Activated naive CD4-positive, alpha-beta T cell treated with anti-CD3 and anti-CD28 coated beads, Interleukin-2, amount 10 ng/mL, durations not matched to agents 7 days and 5 days (primary cell): ENCODE measurements around the gene ANKLE1.

Source experiments
- CTCF ChIA-PET: fragments of 350-600 bp; sonication (Branson Sonifier 250); formaldehyde crosslinking; loops from one replicate; lab custom pipeline; 2021; ENCODE audit warnings: antibody characterized with exemption; lab: Charles Lee
- DNase-seq: peaks from one replicate; pipeline ENCODE4 v3.0.0-alpha.2; 2020
- H3K27ac Mint-ChIP-seq: one replicate; pipeline ENCODE4 v1.8.0; 2021; ENCODE audit warnings: mild to moderate bottlenecking, moderate library complexity, mixed read lengths
- H3K27me3 Mint-ChIP-seq: one replicate; pipeline ENCODE4 v1.8.0; 2021; ENCODE audit warnings: mild to moderate bottlenecking, mixed read lengths
- H3K36me3 Mint-ChIP-seq: one replicate; pipeline ENCODE4 v1.8.0; 2021; ENCODE audit warnings: mixed read lengths
- H3K4me1 Mint-ChIP-seq: one replicate; pipeline ENCODE4 v1.8.0; 2021; ENCODE audit warnings: mixed read lengths
- H3K4me3 Mint-ChIP-seq: one replicate; pipeline ENCODE4 v1.8.0; 2021; ENCODE audit warnings: mild to moderate bottlenecking, moderate library complexity, mixed read lengths
- H3K9me3 Mint-ChIP-seq: one replicate; pipeline ENCODE4 v1.8.0; 2021; ENCODE audit warnings: mixed read lengths

Gene ANKLE1

DNA sequence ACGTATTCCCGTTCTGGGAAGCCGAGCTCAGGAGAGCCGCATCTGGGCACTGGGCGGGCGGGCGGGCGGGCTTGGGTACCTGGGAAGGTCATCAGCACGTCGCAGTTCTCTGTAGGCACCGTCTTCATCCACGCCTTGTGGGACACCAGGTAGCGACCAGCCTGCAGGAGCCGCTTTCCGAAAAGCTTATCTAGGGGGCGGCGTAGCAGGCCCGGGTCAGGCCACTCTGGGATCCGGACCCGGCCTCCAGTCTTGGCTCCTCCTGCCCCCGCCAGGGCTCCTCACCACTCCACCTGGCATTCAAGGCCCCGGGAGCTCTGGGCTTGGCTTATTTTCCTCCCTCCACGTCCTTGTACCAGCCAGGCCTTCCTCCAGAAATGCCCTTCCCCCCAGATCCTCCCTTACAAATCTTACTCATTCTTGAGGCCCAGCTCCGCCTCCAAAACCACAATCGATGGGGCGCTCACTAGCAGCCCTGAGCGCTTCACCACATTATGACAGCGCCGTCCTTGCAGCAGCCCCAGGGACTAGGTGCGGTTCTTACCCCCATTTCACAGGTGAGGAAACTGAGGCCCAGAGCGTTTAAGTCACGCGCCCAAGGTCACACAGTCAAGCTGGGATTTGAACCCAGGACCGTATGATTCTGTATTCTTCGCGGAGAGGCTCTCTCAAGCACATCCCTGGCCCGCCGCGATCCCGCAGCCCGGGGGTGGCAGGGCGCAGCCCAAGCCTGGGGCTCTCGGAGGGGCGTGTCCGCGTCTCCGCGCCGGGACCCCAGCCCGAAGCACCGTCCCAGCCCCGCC lies 52.1 kb downstream of the ANKLE1 start:
- Mint-ChIP-seq H3K4me1 (peaks cover 58% of the 10 kb centered on the region), H3K9me3 (no peaks in the 10 kb centered on the region), H3K4me3 (peak overlapping the region; percentile 74), H3K27me3 (peaks cover 36% of the 10 kb centered on the region), H3K27ac (peak overlapping the region; percentile 88), H3K36me3 (peaks cover 14% of the 10 kb centered on the region)
- peak; percentile 85 for DNase-seq
- CTCF ChIA-PET = interaction anchor here (1.1 to 1.9 kb wide), 4 partner anchors 25 to 62 kb away, joined by 3 to 10 read pairs (median 5); partner anchors contain the start of genes DDA1 and MRPL34

DNA sequence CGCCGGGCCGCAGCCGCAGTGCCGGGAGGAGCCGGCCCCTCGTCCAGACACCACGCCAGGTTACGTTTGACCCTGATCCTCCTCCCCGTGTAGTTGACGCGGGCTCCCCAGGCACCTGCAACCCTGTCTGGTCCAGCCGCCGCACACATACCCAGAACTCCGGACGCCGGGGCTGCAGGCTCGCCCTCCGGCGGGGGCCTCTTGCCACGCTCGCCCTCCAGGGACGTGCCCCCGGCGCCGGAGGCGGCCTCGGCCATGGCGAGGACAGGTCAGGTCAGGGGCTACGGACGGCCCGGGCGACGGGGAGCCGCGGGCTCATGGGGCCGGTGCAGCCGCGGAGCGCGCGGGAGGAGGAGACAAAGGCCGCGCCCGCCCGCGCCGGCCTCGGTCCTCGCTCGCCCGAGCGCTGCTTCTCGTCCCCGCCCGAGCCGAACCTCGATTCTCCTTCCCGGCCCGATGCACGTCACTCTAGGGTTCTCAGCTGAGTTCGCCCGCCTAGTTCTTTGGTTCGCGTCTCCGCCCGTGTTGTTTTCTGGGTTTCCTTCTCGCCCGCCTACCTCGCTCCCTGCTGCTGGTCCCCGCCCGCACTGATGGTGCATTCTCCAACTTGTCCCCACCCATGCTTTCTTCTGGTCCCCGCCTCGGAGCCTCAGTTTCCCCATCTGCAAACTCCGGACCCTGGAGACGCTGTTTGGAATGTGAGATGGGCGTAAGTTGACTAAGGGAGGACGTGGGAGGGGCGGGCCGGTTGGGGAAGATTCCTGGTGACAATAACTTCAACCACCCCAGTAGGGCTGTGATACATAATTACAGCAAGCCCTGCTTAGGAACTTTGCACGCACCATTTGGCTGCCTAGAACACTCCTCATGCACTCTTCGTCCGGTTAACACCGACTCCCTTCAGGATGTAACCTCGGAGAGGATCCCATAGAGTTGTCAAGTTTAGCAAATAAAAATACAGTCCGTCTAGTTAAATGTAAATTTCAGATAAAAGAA lies 53.0 kb downstream of the ANKLE1 start, which contains the start of gene ANO8:
ANO8 (minus strand) TSS at position 442 of the 996 bp plus-strand sequence; CDS start at position 257, 185 bp downstream.
- Mint-ChIP-seq H3K36me3 (peaks cover 14% of the 10 kb centered on the region), H3K27me3 (peaks cover 27% of the 10 kb centered on the region), H3K9me3 (no peaks in the 10 kb centered on the region), H3K4me3 (peak within 1 kb of the TSS; percentile 78), H3K4me1 (peaks cover 59% of the 10 kb centered on the region), H3K27ac (peak within 1 kb of the TSS; percentile 88)
- CTCF ChIA-PET = interaction anchor here (0.9 to 1.6 kb wide), 6 partner anchors 18 to 61 kb away, joined by 3 to 10 read pairs (median 3); partner anchors contain the start of gene DDA1
- peak; percentile 97 for DNase-seq

DNA sequence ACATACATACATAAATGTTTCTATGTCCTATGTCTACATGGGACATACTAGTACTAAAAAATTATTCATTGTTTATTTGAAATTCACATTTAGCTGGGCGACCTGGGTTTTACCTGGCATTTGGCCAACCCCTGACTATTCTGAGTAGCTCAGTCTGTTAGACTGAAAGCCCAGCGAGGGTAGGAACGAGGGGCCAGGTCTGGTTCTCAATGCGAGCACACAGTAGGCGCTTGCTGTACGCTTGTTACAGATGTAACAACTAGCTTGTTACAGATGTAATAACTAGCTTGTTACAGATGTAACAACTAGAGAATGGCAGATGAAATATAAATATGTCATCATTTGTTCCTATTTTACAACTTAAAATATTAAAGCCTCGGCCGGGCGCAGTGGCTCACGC lies 53.9 kb downstream of the ANKLE1 start:
- H3K27me3 Mint-ChIP-seq = peaks cover 18% of the 10 kb centered on the region

More for the DNA sequence above, 53.9 kb downstream of the ANKLE1 start:
- no peak for DNase-seq
- Mint-ChIP-seq H3K4me1 (peaks cover 55% of the 10 kb centered on the region), H3K4me3 (peak overlapping the region; percentile 78), H3K27ac (no peak overlapping the region), H3K36me3 (peaks cover 15% of the 10 kb centered on the region), H3K9me3 (no peaks in the 10 kb centered on the region)
- CTCF ChIA-PET = interaction anchor here (0.7 to 1.2 kb wide), 4 partner anchors 10 to 51 kb away, joined by 3 to 5 read pairs (median 4); no protein-coding TSS in a partner anchor
